Measurements from ENCODE around the gene FDX2.

FDX2 gene

GRCh38 chr19:10333758-10334587 lies 18.2 kb upstream of the FDX2 start:
- intact Hi-C loops (cut with DNase I): loop anchor here (5.0 to 10.0 kb wide), 2 partner anchors 48 to 69 kb away; partner anchors contain the start of gene TYK2
- DNase-seq: no peak

DNA sequence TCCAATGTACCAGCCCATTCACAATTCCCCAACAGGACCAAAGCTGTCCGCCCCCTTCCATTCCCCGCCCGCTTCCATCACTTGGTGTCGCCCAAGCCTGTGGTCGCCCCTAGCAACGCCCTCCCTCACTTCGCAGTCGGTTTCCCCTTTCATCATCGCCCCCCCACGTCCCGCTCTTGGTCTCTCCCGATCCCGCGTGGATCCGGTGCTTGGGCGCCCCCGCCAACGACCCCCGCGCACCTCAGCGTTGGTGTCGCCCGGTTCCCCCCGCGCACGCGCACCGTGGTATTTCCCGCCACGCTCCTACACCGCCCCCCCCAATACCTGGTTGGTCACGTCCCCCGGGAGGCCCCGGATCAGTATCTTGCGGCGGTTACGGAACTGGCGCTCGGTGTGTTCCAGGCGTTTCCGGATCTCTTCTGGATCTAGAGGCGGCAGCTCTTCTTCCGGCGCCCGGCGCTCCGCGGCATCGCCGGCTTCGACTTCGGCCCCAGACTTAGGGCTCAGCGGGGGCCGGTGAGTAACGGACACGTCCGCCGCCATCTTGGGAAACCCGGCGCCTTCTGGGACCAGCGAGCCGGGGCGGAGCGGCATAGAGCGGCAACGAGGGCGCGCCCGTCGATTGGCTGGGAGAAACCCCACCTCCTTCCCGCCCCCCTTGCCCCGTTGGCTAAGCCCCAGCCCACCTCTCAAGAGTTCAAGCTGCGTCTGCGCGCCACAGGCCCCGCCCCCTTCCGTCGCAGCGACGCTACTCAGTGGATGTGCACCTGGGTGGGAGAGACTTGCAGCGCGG lies 17.3 kb upstream of the FDX2 start, which contains the start of gene RAVER1:
TSS of gene RAVER1 (minus strand) at position 565 of the 793 bp plus-strand sequence. CDS start at position 543, 22 bp downstream.
- peak; percentile 96 to 99 (median 98) for DNase-seq
- intact Hi-C loops (cut with DNase I): loop anchor here (5.0 to 10.0 kb wide), 2 partner anchors 49 to 68 kb away; partner anchors contain the start of gene TYK2

GRCh38 chr19:10332158-10332964 lies 16.5 kb upstream of the FDX2 start:
- intact Hi-C loops (cut with DNase I): loop anchor here (5.0 to 10.0 kb wide), 2 partner anchors 50 to 68 kb away; partner anchors contain the start of gene TYK2
- DNase-seq: no peak

GRCh38 chr19:10329555-10329954 lies 13.7 kb upstream of the FDX2 start:
- intact Hi-C loops (cut with DNase I): no loop called here
- DNase-seq: no peak

GRCh38 chr19:10328558-10329429 lies 13.0 kb upstream of the FDX2 start:
- intact Hi-C loops (cut with DNase I): no loop called here
- DNase-seq: no peak

DNA sequence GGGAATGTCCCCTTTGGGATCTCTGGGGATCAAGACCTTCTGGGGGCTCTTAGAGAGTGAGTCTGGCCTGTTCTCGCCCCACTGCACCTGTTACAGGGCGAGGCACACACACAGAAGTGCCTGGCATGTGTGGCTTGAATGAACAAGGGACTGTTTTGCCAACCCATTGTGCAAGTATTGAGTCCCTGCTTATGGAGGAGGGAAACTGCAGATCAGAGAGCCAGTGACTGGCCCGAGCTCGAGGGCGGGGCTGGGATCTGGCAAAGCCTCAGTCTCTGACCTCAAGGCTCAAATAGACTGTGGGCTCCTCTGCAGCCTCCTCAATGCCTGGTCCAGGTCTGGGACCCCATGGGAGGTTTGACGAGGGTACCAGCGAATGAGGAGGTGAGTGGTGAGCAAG lies 12.0 kb upstream of the FDX2 start:
- DNase-seq: no peak
- intact Hi-C loops (cut with DNase I): no loop called here

DNA sequence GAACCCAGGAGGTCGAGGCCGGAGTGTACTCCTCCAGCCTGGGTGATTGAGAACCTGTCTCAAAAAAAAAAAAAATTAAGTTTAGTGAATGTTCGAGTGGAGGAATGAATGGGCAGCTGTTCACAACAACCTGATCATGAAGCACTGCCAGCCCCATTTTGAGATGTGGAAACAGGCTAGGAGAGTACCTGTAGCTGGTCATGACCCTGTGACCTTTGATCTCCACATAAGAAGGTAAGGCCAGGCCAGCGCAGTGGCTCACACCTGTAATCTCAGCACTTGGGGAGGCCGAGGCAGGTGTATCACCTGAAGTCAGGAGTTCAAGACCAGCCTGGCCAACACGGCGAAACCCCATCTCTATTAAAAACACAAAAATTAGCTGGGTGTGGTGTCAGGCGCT lies 9.9 kb upstream of the FDX2 start:
- intact Hi-C loops (cut with DNase I): no loop called here
- no peak for DNase-seq

DNA sequence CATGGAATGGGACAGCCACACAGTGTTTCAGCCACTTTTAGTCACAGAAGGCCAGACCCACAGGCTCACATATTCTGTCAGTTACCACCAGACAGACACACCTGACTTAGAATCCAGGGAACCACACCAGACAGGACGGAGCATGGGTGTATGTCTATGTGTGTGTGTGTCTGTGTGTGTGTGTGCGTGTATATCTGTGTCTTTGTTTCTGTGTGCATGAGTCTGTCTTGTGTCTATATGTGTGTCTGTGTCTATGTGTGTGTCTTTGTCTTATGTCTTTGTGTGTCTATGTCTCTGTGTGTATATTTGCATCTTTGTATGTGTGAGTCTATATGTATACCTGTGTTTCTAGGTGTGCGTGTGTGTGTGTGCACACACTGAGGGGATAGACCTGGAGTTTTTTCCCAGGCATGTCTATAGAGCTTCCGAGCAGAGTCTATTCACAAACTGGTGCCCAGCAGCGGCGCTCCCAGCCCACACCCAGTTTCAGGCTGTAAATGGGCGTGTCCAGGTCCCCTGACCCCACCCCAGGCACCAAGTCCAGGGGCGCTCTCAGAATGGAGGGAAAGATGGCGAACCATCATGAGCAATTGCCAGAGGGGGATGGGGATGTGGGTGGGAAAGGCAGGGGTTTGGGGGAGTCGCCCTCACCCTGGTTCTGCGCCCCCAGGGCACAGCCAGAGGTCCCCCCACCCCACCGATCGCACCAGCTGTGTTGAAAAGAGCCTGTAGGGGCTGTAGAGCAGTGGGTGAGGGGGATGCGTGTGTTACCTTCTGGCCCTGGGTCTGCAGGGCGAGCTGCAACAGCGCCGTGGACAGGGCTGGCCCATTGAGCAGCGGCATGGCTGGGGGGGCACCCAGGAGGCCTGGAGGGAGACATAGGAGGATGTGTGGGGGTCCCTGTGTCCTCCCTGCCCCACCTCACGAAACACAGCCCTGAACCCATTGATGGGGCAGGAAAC lies 6.3 kb upstream of the FDX2 start:
- intact Hi-C loops (cut with DNase I): no loop called here
- DNase-seq: no peak

- no peak for DNase-seq
- intact Hi-C loops (cut with DNase I): no loop called here
These were observed 5.6 kb upstream of the FDX2 start for GRCh38 chr19:10321417-10321797.

- intact Hi-C loops (cut with DNase I): no loop called here
- no peak for DNase-seq
These were observed 5.0 kb upstream of the FDX2 start for GRCh38 chr19:10320602-10321416.

DNA sequence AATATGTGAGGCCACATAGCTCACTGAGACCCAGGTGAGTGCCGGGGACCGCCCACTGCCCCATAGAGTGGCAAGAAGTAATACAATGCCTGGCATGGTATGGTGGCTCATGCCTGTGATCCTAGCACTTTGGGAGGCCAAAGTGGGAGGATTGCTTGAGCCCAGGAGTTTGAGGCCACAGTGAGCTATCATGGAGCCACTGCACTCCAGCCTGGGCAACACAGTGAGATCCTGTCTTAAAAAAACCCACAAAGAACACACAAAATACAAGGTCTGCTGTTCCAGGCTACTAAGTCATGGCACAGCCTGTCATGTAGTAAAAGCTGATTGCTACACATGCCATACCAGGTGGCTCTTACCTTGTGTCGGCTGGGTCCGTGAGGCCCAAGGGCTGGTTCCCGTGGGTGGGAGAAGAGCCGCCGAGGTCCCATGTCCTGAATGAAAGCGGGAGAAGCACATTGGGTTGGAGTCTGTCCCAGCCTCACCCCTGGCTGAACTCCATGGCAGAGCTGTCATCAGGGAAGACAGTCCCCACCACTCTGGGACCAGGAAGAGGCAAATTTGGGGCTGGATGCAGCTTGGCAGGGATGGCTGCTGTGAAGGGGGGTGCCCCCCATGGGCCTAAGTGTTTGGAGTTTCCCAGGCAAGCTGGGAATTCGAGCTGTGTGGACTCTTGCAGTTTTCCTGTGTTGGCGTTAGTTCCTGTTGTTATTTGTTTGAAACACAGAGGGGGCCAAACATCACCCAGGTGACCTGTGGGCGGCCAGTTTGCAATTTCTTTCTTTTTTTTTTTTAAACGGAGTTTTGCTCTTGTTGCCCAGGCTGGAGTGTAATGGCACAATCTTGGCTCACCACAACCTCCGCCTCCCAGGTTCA lies 3.2 kb upstream of the FDX2 start:
- intact Hi-C loops (cut with DNase I): no loop called here
- DNase-seq: no peak

GRCh38 chr19:10317857-10318462 lies 2.1 kb upstream of the FDX2 start:
- no peak for DNase-seq
- intact Hi-C loops (cut with DNase I): no loop called here

DNA sequence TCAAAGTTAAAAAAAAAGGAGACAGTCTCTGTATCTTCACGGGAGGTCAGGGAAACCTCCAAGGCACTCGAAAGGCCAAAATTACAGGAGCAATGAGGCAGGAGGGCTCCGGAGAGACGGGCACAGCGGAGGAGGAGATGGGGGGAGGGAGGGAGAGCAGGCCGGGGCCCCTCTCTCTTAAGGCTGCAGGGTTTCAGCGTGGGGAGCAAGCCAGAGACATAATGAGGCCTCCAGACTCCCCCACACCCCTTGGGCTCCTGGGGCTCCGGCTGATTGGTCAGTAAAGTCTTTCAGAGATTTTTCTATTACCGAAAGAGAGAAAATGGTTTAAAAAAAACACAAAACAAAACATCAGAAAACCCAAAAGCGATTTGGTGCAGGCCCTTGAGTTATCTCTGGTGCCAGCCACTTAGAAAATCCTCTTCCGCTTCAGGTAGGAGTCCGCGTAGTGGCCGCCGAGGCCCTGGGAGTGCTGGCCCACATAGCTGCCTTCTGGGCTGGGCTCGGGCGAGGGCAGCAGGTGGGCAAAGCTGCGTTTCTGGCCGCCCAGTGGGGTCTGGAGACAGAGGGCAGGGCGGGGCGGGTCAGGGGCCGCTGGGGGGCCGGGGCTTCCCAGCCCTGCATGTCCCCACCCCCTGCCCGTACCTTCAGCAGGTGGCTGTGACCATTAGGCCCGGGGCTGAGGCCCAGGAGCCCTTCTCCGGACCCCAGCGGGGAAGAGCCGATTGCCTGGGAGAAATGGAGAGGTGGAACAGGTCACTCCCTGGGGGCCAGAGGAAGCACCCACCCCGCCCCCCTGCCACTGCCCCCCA lies 1.4 kb upstream of the FDX2 start:
- DNase-seq: no peak
- intact Hi-C loops (cut with DNase I): no loop called here

GRCh38 chr19:10316229-10317044 lies 622 bp upstream of the FDX2 start:
- DNase-seq: no peak
- intact Hi-C loops (cut with DNase I): no loop called here

- intact Hi-C loops (cut with DNase I): no loop called here
- no peak for DNase-seq
These were observed 6.4 kb downstream of the FDX2 start, which contains the start of gene ZGLP1 for GRCh38 chr19:10309423-10309822. Gene ZGLP1 (minus strand): TSS chr19:10309815.

Measured in posterior cingulate gyrus (tissue), 11 donors.